GM19043 (cell line): ENCODE results near the gene GRPEL1.
"Not testable (repeated sequence)": the region's sequence is repeated elsewhere in the genome, so short reads cannot be mapped to it uniquely, and the experiment has no call there.

ENCODE experiments used
- ATAC-seq: cut with Tn5 transposase; IDR thresholded peaks from one replicate; pipeline ENCODE4 v1.9.1; 2021; ENCODE audit warnings: low read depth; ENCODE audit not compliant: unreplicated experiment

The GRPEL1 gene

GRCh38 chr4:7094916-7095315, 27.1 kb upstream of the GRPEL1 start:
- no peak for ATAC-seq

- no peak for ATAC-seq
These were observed 24.2 kb upstream of the GRPEL1 start for GRCh38 chr4:7092026-7092425.

DNA sequence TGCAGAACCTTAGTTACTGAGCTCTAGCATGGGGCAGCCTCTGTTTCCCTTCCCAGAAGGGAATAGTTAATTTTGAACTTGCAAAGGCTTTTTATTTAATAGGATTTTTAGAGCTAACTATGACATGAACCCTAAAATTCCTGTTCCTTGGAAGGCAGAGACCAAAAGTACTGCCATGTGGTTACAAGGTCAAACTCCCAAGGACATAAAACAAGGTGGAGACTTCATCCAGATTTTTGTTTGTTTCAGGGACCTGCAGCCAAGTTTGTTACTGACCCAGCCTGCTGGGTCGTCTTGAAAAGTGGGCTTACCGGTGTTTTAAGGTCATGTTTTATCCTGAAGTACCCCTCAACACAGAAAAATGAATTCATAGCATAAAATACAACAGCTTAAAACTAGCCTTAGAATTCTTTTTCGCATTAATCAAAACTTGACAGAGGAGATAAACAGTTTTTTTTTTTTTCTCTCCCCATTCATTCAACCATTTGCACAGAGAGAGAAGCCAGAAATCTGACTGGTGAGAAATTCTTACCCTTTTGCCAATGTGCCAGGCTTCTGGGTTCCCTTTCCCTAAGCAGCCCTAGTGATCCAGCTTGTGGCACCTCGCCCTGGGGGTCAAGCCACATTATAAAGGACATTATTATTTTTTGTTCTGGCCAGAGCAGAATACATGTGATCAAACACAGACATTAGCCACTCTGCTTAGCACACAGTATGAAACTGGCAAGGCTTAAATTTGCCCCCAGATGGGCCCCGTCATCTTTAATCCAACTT, 21.5 kb upstream of the GRPEL1 start:
- no peak for ATAC-seq

- no peak for ATAC-seq
These were observed 19.2 kb upstream of the GRPEL1 start for GRCh38 chr4:7087036-7087435.

GRCh38 chr4:7086384-7086783, 18.5 kb upstream of the GRPEL1 start:
- ATAC-seq: no peak

GRCh38 chr4:7084564-7084961, 16.7 kb upstream of the GRPEL1 start:
- not testable (repeated sequence) for ATAC-seq

- no peak for ATAC-seq
These were observed 16.0 kb upstream of the GRPEL1 start for GRCh38 chr4:7083597-7084563.

DNA sequence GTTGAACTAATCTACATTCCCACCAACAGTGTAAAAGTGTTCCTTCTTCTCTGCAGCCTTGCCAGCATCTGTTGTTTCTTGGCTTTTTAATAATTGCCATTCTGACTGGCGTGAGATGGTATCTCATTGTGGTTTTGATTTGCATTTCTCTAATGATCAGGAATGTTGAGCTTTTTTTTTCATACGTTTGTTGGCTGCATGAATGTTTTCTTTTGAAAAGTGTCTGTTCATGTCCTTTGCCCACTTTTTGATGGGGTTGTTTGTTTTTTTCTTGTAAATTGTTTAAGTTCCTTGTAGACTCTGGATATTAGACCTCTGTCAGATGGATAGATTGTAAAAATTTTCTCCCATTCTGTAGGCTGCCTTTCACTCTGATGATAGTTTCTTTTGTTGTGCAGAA, 12.0 kb upstream of the GRPEL1 start:
- ATAC-seq: not testable (repeated sequence)

DNA sequence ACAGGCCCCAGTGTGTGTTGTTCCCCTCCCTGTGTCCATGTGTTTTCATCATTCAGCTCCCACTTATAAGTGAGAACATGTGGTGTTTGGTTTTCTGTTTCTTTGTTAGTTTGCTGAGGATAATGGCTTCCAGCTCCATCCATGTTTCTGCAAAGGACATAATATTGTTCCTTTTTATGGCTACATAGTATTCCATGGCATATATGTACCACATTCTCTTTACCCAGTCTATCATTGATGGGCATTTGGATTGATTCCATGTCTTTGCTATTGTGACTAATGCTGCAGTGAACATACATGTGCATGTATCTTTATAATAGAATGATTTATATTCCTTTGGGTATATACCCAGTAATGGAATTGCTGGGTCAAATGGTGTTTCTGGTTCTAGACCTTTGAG, 11.6 kb upstream of the GRPEL1 start:
- not testable (repeated sequence) for ATAC-seq

- ATAC-seq: no peak
These were observed 10.2 kb upstream of the GRPEL1 start for GRCh38 chr4:7078025-7078424.

DNA sequence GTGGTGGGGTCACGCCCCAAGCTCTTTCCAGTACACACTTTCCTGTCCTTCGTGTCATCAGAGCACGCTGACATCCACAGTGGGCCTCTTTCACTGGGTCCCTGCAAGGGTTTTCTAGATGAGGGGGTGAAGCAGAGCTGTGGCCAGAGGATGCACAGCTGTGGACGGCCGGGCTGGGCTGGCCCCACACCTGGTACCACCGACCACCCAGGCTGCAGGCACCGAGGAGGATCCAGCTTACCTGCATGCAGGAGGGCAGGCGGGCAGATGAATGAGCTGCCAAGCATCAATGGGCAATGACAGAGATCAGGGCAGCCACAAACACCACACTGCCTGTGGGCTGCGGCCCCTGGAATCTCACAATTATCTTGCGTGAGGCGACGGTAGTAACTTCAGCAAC, 9.5 kb upstream of the GRPEL1 start:
- no peak for ATAC-seq

- ATAC-seq: no peak
These were observed 8.8 kb upstream of the GRPEL1 start for GRCh38 chr4:7076696-7077082.

DNA sequence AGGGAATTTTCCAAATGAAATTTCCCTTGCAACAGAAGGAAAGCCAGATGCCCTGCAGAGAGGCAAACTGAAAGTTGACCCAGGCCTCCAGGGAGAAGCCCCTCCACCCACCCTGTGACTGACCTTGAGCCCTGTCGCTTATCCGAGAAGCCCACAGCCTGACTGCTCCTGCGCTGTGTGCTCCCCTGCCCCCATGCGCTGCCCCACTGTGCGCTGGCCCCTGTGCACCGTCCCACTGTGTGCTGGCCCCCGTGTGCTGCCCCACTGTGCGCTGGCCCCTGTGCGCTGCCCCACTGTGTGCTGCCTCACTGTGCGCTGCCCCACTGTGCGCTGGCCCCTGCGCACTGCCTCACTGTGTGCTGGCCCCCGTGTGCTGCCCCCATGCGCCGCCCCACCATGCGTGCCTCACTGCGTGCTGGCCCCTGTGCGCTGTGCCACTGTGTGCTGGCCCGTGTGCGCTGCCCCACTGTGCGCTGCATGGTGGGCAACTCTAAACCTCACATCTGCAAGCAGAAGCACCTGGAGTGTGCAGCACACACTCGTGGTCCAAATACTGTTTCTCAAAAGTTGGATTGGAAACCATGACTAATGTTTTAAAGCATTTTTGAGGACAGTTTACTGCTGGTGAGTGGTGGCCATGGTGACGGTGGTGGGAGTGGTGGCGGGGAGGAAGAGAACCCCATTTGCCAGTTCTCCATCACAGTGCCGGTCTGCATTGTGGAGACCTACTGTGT, 8.3 kb upstream of the GRPEL1 start:
- ATAC-seq: no peak

DNA sequence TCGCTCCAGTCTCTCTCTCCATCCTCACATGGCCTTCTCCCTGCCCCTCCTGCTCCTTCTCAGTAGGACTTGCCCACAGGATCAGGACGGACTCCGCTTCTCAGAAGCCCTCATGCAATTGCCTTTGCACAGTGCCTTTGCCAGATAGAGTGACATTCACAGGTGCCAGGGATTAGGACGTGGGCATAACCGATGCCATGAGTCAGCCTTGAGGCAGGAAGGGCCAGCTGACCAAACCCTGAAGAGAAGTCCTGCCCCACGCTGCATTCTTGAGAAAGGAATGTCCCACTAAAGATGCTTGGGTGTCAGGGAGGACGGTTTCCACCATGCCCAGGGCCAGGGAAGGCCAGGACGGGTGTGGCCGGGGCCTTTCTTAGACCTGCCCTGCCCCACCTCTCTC, 6.6 kb upstream of the GRPEL1 start:
- no peak for ATAC-seq

GRCh38 chr4:7073526-7074390, 5.9 kb upstream of the GRPEL1 start:
- no peak for ATAC-seq

DNA sequence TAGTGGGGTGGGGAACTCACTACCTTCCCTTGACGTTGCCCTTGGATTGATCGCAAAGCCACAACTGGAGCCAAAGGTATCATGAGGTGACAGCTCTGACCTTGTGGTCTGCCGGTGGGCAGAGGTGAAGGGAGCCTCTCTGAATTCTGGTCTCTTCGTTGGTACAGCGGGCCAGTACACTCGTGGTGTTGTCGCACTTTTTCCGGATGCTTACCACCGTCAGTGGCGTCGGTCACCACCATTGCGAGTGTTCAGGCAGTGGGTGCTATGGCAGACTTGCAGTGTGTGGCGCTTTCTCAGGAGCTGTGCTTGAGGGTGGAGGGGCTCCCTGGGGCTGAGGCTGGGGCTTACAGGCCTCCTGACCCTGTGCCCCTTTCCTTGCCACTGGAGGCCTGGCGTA, 5.2 kb upstream of the GRPEL1 start:
- no peak for ATAC-seq

- no peak for ATAC-seq
These were observed 3.1 kb upstream of the GRPEL1 start for GRCh38 chr4:7070729-7071511.

- ATAC-seq: no peak
These were observed 1.0 kb upstream of the GRPEL1 start for GRCh38 chr4:7068883-7069282.

DNA sequence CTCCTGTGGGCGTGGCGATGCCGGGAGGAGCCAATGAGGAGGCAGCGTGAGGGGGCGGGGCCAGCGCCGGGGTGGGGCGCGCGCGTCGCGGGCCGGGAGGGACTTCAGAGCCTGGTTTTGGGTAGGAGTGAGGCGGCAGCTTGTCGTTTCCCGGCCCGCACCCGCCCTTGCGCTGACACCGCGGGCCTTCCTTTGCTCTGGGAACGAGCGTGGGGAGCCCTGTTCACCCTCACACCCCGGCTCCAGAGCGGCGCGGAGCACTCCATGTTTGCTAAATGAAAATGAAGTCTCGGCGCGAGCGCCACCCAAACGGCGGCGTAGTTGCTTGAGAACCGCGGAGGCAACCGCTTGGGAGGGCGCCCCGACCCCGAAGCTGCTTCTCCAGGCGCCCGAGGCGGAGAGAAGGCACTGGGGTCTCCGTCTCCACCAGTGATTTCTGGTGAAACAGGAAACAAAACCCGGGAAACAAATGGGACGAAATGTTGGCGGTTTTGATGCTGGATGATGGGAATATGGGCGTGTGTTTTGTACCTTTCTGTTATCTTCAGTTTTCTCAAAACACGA, 497 bp upstream of the GRPEL1 start:
- peak; percentile 18 for ATAC-seq
